GM21515 (cell line): ENCODE data around the gene FGF12.

Experiments
- ATAC-seq: cut with Tn5 transposase; IDR thresholded peaks from one replicate; pipeline ENCODE4 v1.9.1; 2021; ENCODE audit not compliant: unreplicated experiment

FGF12 gene

DNA sequence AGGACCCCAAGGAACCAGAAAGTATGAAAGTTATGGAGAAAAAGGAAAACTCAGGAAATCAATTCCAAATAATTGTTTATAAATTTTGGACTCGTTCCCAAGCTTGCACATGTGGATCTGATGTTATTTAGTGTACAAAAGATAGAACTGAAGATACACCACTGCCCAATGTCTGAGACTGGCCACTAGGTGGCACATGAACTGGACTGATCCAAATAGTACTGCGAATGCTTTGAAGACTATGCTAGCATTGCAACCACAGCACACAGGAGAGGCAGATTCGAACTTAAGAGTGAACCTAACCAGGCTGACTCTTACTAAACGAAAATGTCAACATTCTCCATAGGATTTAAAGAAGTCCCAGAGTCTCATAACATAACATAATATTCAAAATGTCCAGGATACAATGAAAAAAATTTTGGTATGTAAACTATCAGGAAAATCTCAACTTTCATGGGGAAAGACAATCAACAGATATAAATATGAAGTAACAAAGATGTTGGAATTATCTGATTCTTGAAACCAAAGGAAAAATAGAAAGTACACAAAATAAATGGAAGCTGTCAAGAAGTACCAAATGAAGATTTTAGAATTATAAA lies 596.7 kb downstream of the FGF12 start:
- ATAC-seq = peak; percentile 90

DNA sequence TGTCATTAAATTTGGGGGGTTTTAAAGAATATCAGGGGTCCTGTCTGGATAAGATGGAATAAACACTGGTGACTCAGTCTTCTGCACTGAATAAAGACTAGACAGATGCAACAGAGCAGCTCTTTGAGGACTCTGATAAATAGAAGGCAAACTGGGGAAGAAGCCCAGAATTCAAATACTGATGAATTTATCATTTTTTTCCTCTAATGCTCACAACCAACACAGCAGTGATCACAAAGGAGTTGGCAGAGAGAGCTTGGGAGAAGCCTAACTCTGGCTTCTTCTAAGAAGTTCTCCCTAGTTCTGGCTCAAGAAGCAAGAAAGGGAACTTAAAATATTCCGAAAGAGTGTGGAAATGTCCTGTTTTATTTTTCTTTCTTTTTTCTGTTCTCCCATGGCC lies 597.8 kb downstream of the FGF12 start:
- ATAC-seq = no peak

DNA sequence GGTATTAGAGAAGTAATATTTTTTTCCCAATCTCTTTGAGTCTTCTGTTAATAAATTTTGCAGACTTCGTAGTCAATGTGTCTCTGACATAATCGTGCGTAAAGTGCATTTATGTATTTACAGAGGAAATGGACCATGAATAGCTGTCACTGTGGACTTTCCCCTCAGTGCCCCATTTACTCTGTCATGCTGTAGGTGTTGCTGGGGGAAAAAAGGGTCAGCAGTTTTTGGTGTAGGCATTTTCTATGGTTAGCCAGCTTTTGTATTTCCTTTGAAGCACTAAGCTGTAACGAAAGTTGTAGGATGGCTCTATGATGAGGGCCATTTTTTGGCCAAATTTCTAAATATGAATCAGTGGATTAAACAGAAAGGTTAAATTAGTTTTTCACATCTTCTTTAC lies 598.4 kb downstream of the FGF12 start:
- no peak for ATAC-seq

DNA sequence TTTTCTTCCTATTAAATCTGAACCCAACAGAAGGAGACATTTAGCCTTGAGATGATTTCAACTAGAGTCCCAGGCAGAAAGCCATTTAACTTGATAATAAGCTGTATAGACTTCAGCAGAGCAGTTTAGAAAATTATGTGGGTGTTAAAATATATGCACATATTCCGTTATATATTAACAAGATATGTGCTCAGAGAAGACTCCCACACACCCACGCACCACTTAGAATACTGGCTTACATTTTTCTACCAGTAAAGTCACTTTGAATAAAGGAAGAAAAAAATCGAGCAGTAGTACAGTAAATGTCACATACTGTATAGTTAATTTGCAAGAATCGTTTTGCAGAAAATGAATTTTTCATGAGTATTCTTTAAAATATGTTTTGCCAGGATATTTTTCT lies 599.3 kb downstream of the FGF12 start:
- ATAC-seq = no peak

DNA sequence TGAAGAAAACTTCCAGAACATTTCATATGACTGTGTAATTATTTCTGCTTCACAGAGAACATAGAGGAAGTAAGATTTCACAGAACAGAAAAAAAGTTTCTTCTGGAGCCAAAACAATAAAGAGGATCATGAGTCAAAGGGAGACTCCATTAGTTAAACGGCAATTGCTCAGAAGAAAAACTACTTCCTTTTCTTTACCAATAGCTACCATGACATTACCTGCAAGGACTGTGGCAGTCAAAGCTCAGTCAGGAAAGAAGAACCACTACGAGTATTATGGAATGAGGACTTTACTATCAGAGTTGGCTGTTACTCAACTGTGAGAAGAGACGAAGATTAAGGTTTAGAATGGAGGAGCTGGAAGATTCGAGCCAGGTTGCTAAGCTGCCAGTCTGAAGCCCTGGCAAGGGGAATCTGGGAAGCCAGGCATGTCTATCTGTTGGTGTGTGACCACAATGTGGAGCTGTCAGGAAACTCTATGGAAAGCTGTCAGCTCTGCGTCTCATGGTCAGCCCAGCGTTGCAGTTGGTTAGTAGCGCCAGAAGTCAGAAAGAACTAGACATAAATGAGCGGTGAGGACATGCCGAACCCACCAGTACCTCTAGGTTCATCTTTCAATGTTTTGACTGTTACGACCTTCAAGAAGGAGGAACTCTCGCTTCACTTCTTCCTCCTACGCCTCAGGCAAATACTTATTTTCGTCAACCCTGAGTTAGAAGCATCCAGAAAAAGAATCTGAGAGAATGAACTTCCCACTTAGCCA lies 604.3 kb downstream of the FGF12 start:
- peak; percentile 87 for ATAC-seq

DNA sequence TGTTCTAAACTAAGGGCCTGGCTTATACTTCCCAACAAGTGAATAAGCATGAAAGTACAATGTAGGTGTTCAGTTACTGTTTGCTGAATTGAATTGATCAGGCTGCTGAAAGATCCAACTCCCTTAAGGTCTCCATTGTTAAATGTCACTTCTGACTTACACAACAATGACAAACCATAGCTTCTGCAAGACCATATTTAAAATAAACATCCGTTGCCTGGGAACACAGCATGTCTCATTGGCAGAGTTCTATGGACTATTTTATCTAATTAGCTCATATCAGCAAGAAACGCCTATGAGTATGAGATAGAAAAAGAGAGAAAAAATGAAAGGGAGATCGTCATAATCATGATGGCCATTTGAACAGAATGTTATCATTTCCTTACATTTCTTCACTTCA lies 605.4 kb downstream of the FGF12 start:
- ATAC-seq = no peak

DNA sequence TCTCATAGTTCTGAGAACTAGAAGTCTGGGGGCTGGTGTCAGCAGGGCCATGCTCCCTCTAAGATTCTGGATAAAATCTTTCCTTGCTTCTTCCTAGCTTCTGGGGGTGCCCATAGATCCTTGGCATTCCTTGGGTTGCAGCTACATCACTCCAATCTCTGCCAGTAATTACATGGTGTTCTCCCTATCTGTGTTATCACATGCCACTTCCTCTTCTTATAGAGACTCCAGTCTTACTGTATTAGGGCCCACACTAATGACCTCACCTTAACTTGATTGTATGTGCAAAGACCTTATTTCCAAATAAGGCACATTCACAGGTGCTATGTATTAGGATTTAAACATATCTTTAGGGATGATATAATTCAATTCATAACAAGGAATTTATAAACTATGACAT lies 618.5 kb downstream of the FGF12 start:
- ATAC-seq = no peak

DNA sequence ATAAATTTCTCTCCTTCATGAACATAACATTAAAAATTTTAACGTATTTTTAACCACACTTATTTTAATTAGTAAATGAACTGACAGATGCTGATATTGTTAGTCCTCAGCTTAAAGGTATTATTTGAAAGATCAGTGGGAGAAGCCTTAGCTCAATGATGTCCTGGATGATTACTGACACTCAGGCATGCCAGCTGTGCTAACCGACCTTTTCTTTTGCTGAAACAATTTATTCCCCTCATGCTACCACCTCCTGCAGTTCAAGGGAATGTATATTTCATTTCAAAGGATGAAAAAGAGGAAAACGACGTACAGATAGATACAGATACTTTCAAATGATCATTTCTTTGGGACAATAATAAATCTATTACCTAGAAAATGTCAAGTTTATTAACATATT lies 620.8 kb downstream of the FGF12 start:
- ATAC-seq = no peak

DNA sequence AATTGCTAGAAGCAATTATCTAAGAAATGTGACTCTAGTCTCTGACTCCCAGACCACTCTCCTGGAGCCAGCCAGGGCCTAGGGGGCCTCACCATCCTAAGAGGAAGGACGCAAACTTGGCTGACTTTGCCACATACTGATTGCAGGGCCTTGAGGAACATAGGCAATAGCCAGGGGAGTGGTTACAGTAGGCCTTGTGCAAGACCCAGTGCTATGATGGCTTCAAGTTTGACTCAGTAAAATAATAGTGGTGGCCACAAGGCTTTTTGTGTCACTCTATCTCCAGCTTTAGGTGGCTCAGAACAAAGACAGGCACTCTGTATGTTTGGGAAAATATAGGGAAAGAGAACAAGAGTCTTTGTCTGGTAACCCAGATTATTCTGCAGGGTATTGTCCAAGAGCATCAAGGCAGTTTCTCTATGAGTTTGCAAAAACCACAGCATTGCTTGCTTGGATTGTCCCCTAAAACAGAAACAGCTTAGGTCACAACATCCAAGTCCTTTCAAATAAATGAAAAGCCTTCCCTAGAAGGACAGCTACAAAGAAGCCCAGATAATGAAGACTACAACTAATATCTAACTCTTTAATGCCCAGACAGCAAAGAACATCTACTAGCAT lies 634.8 kb downstream of the FGF12 start:
- ATAC-seq = peak; percentile 48

DNA sequence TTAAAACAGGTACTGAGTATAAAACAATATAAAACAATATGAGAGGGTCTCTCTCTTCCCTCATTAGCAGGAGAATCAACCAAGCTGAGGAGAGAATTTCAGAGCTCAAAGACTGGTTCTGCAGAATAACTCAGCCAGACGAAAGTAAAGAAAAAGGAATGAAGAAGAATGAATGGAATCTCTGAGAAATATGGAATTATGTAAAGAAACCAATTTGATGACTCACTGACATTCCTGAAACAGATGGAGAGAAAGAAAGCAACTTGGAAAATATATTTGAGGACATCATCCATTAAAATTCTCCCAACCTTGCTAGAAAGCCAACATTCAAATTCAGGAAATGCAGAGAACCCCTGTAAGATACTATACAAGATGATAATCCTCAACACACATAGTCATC lies 635.5 kb downstream of the FGF12 start:
- no peak for ATAC-seq

DNA sequence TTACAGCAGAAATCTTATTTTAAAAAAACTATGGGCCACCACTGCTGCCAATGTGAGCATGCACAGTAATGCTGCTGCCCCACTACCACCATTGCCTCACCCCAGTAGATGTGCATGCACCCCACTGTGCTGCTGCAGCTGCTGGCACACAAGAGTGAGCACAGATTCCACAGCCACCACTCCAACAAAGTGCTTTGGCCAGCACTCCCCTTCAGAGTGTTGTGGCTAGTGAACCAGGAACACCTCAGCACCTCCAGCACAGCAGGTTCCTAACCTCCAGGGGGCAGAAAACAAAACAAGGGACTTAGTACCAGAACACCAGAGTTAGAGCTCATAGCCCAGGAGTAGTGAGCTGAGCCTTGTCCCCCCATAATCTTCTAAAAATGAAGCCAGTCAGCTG lies 636.8 kb downstream of the FGF12 start:
- peak; percentile 69 for ATAC-seq
